ENCODE data around the gene IGFBP6. TPM values are rescaled to one million over a fixed set of nuclear protein-coding genes. Genes with fewer than 3 reads are reported as not detected.
"Not testable (repeated sequence)": the region's sequence is repeated elsewhere in the genome, so short reads cannot be mapped to it uniquely, and the experiment has no call there.

The IGFBP6 gene
- total RNA-seq, 2 experiments from 2014 or later = 1.9 to 2.2 TPM

GRCh38 chr12:53097207-53097563 lies 282 bp upstream of the IGFBP6 start:
- peak overlapping the region; percentile 67 for H3K27ac Mint-ChIP-seq
- H3K4me1 Mint-ChIP-seq = peaks cover 35% of the 10 kb centered on the region
- no peaks in the 10 kb centered on the region for H3K36me3 Mint-ChIP-seq
- no peaks in the 10 kb centered on the region for H3K9me3 Mint-ChIP-seq
- peak overlapping the region; percentile 75 for H3K4me3 Mint-ChIP-seq
- peaks cover 5% of the 10 kb centered on the region for H3K27me3 Mint-ChIP-seq
- DNase-seq = no peak

GRCh38 chr12:53098354-53098981 lies 1.0 kb downstream of the IGFBP6 start:
- Mint-ChIP-seq H3K27me3 (peaks cover 5% of the 10 kb centered on the region), H3K36me3 (no peaks in the 10 kb centered on the region), H3K4me3 (peak overlapping the region; percentile 76), H3K9me3 (no peaks in the 10 kb centered on the region), H3K4me1 (peaks cover 48% of the 10 kb centered on the region), H3K27ac (peak overlapping the region; percentile 81)
- DNase-seq = peak; percentile 47

GRCh38 chr12:53099071-53099882 lies 1.8 kb downstream of the IGFBP6 start:
- peak overlapping the region; percentile 81 for H3K27ac Mint-ChIP-seq
- H3K4me3 Mint-ChIP-seq = peak overlapping the region; percentile 76
- peaks cover 5% of the 10 kb centered on the region for H3K27me3 Mint-ChIP-seq
- peak; percentile 86 for DNase-seq
- peaks cover 54% of the 10 kb centered on the region for H3K4me1 Mint-ChIP-seq
- H3K9me3 Mint-ChIP-seq = no peaks in the 10 kb centered on the region
- peaks cover 1% of the 10 kb centered on the region for H3K36me3 Mint-ChIP-seq

- Mint-ChIP-seq H3K36me3 (peaks cover 1% of the 10 kb centered on the region), H3K27me3 (peaks cover 5% of the 10 kb centered on the region), H3K4me3 (no peak overlapping the region), H3K9me3 (no peaks in the 10 kb centered on the region), H3K4me1 (peaks cover 57% of the 10 kb centered on the region), H3K27ac (no peak overlapping the region)
- DNase-seq = no peak
Measured at GRCh38 chr12:53100466-53101151, 3.1 kb downstream of the IGFBP6 start.

GRCh38 chr12:53101266-53101665 lies 3.8 kb downstream of the IGFBP6 start:
- H3K4me3 Mint-ChIP-seq = no peak overlapping the region
- peaks cover 55% of the 10 kb centered on the region for H3K4me1 Mint-ChIP-seq
- H3K27ac Mint-ChIP-seq = no peak overlapping the region
- no peaks in the 10 kb centered on the region for H3K9me3 Mint-ChIP-seq
- peaks cover 1% of the 10 kb centered on the region for H3K36me3 Mint-ChIP-seq
- peaks cover 5% of the 10 kb centered on the region for H3K27me3 Mint-ChIP-seq
- DNase-seq = no peak

- Mint-ChIP-seq H3K27me3 (peaks cover 1% of the 10 kb centered on the region), H3K36me3 (peaks cover 1% of the 10 kb centered on the region), H3K27ac (peak overlapping the region; percentile 93), H3K4me3 (no peak overlapping the region), H3K4me1 (peaks cover 48% of the 10 kb centered on the region), H3K9me3 (no peaks in the 10 kb centered on the region)
- DNase-seq = no peak
Measured at GRCh38 chr12:53101931-53102781, 4.7 kb downstream of the IGFBP6 start.

- Mint-ChIP-seq H3K36me3 (peaks cover 1% of the 10 kb centered on the region), H3K4me1 (peaks cover 45% of the 10 kb centered on the region), H3K4me3 (peak within 1 kb of the TSS; percentile 50), H3K9me3 (no peaks in the 10 kb centered on the region), H3K27me3 (no peaks in the 10 kb centered on the region), H3K27ac (peak within 1 kb of the TSS; percentile 93)
- peak; percentile 75 for DNase-seq
Measured at GRCh38 chr12:53102883-53103807, 5.7 kb downstream of the IGFBP6 start, which contains the start of gene SOAT2. SOAT2 (plus strand) TSS chr12:53103486; CDS start chr12:53103578, 92 bp downstream.

GRCh38 chr12:53103860-53104305 lies 6.4 kb downstream of the IGFBP6 start:
- Mint-ChIP-seq H3K4me1 (peaks cover 37% of the 10 kb centered on the region), H3K9me3 (no peaks in the 10 kb centered on the region), H3K36me3 (peaks cover 1% of the 10 kb centered on the region), H3K4me3 (peak overlapping the region; percentile 50), H3K27ac (peak overlapping the region; percentile 93), H3K27me3 (no peaks in the 10 kb centered on the region)
- DNase-seq = peak; percentile 18

GRCh38 chr12:53105256-53105655 lies 7.8 kb downstream of the IGFBP6 start:
- Mint-ChIP-seq H3K36me3 (peaks cover 1% of the 10 kb centered on the region), H3K4me3 (no peak overlapping the region), H3K9me3 (no peaks in the 10 kb centered on the region), H3K4me1 (peaks cover 31% of the 10 kb centered on the region), H3K27ac (no peak overlapping the region), H3K27me3 (no peaks in the 10 kb centered on the region)
- no peak for DNase-seq

GRCh38 chr12:53105712-53106439 lies 8.4 kb downstream of the IGFBP6 start:
- no peaks in the 10 kb centered on the region for H3K27me3 Mint-ChIP-seq
- DNase-seq = no peak
- H3K27ac Mint-ChIP-seq = no peak overlapping the region
- H3K4me1 Mint-ChIP-seq = peaks cover 28% of the 10 kb centered on the region
- no peak overlapping the region for H3K4me3 Mint-ChIP-seq
- no peaks in the 10 kb centered on the region for H3K9me3 Mint-ChIP-seq
- peaks cover 1% of the 10 kb centered on the region for H3K36me3 Mint-ChIP-seq

- Mint-ChIP-seq H3K36me3 (peaks cover 1% of the 10 kb centered on the region), H3K4me1 (peaks cover 25% of the 10 kb centered on the region), H3K27me3 (no peaks in the 10 kb centered on the region), H3K9me3 (no peaks in the 10 kb centered on the region), H3K27ac (no peak overlapping the region), H3K4me3 (no peak overlapping the region)
- DNase-seq = no peak
Measured at GRCh38 chr12:53107122-53107521, 9.7 kb downstream of the IGFBP6 start.

- not testable (repeated sequence) for H3K4me1 Mint-ChIP-seq, H3K4me3 Mint-ChIP-seq, H3K27me3 Mint-ChIP-seq, H3K27ac Mint-ChIP-seq, H3K36me3 Mint-ChIP-seq, H3K9me3 Mint-ChIP-seq, DNase-seq
Measured at GRCh38 chr12:53112431-53112830, 15.0 kb downstream of the IGFBP6 start.

- Mint-ChIP-seq H3K36me3 (no peaks in the 10 kb centered on the region), H3K9me3 (no peaks in the 10 kb centered on the region), H3K27ac (no peak overlapping the region), H3K4me3 (no peak overlapping the region), H3K27me3 (no peaks in the 10 kb centered on the region), H3K4me1 (no peaks in the 10 kb centered on the region)
- DNase-seq = no peak
Measured at GRCh38 chr12:53113136-53113705, 15.8 kb downstream of the IGFBP6 start.

All from activated naive CD8-positive, alpha-beta T cell treated with anti-CD3 and anti-CD28 coated beads for 36 hours (primary cell).